Spleen (tissue), 7 donors: ENCODE results near the gene HNRNPR.

ENCODE experiments used
- POLR2A ChIP-seq, 3 donors: fragments of 450-650 bp; IDR thresholded peaks; one replicate each; pipeline ENCODE4 v1.5.1; 2017; ENCODE audit warnings: antibody characterized with exemption in 3 of 3, mild to moderate bottlenecking in 1 of 3
- POLR2AphosphoS5 ChIP-seq, 3 donors: sonication (generic); formaldehyde crosslinking; IDR thresholded peaks; one replicate each; pipeline ENCODE4 v1.5.1; 2017; ENCODE audit warnings: antibody characterized with exemption in 3 of 3
- TF ChIP-seq, protein P1 (sequence below), 11 experiments: fragments of 200-600 bp in 7 of 11; fragments of 450-650 bp in 4 of 11; sonication (generic) in 4 of 11; IDR thresholded peaks in 8 of 11; conservative IDR thresholded peaks in 3 of 11; 1 replicate in 7 of 11; 2 replicates in 4 of 11; pipeline versions ENCODE4 v1.4.0 to v1.8.0; 2016 to 2021; ENCODE audit warnings: antibody characterized with exemption in 11 of 11, inconsistent platforms in 4 of 11, mild to moderate bottlenecking in 1 of 11
- donor health status: DM: no; HTN: no; CAD: no; lungs with moderate emphysema.
- donor health status: DM: no; HTN: no; CAD: no.
- donor health status: DM: no; HTN: no; CAD: no.

DNA sequence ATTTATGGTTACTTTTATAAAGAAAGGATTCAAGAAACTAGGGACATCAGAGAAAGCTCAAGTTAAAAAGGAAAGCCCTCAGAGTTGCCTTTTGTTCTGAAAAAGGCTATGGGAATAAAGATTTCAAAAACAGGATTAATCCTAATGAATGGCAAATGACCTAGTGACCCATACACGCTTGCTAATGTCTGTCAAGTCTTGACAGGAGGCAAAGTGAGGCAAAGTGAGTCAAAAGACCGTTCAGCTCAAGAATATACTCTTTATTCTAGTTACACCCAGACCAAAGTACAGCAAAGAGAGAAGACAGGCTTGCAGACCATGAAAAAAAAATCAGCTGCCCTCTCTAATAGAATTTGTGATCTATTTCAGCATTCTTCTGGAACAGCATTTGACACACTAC, 22.1 kb upstream of the HNRNPR start:
- TF ChIP-seq POLR2A (IDR thresholded peaks at IDR 0.05) (no peak), POLR2AphosphoS5 (IDR thresholded peaks at IDR 0.05) (no peak)
- TF ChIP-seq, protein P1, sequence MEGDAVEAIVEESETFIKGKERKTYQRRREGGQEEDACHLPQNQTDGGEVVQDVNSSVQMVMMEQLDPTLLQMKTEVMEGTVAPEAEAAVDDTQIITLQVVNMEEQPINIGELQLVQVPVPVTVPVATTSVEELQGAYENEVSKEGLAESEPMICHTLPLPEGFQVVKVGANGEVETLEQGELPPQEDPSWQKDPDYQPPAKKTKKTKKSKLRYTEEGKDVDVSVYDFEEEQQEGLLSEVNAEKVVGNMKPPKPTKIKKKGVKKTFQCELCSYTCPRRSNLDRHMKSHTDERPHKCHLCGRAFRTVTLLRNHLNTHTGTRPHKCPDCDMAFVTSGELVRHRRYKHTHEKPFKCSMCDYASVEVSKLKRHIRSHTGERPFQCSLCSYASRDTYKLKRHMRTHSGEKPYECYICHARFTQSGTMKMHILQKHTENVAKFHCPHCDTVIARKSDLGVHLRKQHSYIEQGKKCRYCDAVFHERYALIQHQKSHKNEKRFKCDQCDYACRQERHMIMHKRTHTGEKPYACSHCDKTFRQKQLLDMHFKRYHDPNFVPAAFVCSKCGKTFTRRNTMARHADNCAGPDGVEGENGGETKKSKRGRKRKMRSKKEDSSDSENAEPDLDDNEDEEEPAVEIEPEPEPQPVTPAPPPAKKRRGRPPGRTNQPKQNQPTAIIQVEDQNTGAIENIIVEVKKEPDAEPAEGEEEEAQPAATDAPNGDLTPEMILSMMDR (IDR thresholded peaks at IDR 0.05 in 8 of 11, conservative IDR thresholded peaks at IDR 0.05 in 3 of 11), result no peak
